ENCODE results near the gene TGFBRAP1.

- TF ChIP-seq CTCF (conservative IDR thresholded peaks at IDR 0.05) (no peak), EZH2 (IDR thresholded peaks at IDR 0.05; ENCODE audit: low read depth) (no peak)
Measured at GRCh38 chr2:105237045-105237765, 92.3 kb downstream of the TGFBRAP1 start.

All from PC-9 (cell line).